Putamen (tissue), 1 donor: ENCODE data around the gene SMAD5.

Source experiments
- DNase-seq: peaks from one replicate; pipeline ENCODE4 v3.0.0-alpha.2; 2016; ENCODE audit warnings: low spot score

Gene SMAD5

GRCh38 chr5:136132557-136133221, at the start of gene SMAD5:
Gene SMAD5 (plus strand): TSS chr5:136132845. CDS start chr5:136153761, 20,916 bp downstream.
- peak; percentile 95 for DNase-seq

GRCh38 chr5:136084698-136085097, 47.9 kb upstream of the SMAD5 start:
- DNase-seq = no peak

GRCh38 chr5:136086783-136087566, 45.7 kb upstream of the SMAD5 start:
- DNase-seq = no peak

GRCh38 chr5:136087961-136088871, 44.4 kb upstream of the SMAD5 start:
- no peak for DNase-seq

- DNase-seq = no peak
Observed at GRCh38 chr5:136089791-136090190, 42.9 kb upstream of the SMAD5 start.

GRCh38 chr5:136090319-136090718, 42.3 kb upstream of the SMAD5 start:
- no peak for DNase-seq

GRCh38 chr5:136094189-136094912, 38.3 kb upstream of the SMAD5 start:
- DNase-seq = no peak

GRCh38 chr5:136094913-136095641, 37.6 kb upstream of the SMAD5 start:
- DNase-seq = no peak

- DNase-seq = no peak
Observed at GRCh38 chr5:136098176-136098575, 34.5 kb upstream of the SMAD5 start.

- DNase-seq = no peak
Observed at GRCh38 chr5:136099870-136100269, 32.8 kb upstream of the SMAD5 start.

GRCh38 chr5:136101884-136102283, 30.8 kb upstream of the SMAD5 start:
- DNase-seq = no peak

- DNase-seq = no peak
Observed at GRCh38 chr5:136103118-136103517, 29.5 kb upstream of the SMAD5 start.

- DNase-seq = no peak
Observed at GRCh38 chr5:136104306-136104965, 28.2 kb upstream of the SMAD5 start.

- no peak for DNase-seq
Observed at GRCh38 chr5:136106351-136107031, 26.2 kb upstream of the SMAD5 start.

- no peak for DNase-seq
Observed at GRCh38 chr5:136108180-136108611, 24.4 kb upstream of the SMAD5 start.

GRCh38 chr5:136108766-136109165, 23.9 kb upstream of the SMAD5 start:
- DNase-seq = no peak

- no peak for DNase-seq
Observed at GRCh38 chr5:136109453-136110135, 23.1 kb upstream of the SMAD5 start.

GRCh38 chr5:136113606-136114005, 19.0 kb upstream of the SMAD5 start:
- DNase-seq = no peak

- no peak for DNase-seq
Observed at GRCh38 chr5:136114414-136115125, 18.1 kb upstream of the SMAD5 start.
